ENCODE results near the gene PIK3CG. TPM values are rescaled to one million over a fixed set of nuclear protein-coding genes. Genes with fewer than 3 reads are reported as not detected.

The PIK3CG gene
- total RNA-seq, 1 donor from 2014 or later, result 1.7 TPM

DNA sequence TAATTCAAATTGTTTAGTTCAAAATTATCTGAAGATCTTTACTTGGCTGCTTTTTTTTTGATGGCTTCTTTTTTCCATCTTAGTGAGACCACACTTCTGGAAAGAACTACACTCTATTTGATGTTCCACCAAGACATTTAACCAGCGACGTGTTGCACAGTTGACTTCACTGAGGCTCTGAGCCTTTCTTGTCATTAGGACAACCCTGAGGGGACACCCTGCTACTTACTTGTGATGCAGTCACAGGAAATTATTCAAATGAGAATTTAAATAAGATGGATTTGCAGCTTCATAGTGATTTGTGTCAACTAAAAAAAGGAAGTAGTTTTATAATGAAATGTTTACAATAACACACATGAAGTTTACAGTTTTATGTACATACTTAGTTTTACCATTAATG lies 25.6 kb upstream of the PIK3CG start:
- TF ChIP-seq, protein P1, sequence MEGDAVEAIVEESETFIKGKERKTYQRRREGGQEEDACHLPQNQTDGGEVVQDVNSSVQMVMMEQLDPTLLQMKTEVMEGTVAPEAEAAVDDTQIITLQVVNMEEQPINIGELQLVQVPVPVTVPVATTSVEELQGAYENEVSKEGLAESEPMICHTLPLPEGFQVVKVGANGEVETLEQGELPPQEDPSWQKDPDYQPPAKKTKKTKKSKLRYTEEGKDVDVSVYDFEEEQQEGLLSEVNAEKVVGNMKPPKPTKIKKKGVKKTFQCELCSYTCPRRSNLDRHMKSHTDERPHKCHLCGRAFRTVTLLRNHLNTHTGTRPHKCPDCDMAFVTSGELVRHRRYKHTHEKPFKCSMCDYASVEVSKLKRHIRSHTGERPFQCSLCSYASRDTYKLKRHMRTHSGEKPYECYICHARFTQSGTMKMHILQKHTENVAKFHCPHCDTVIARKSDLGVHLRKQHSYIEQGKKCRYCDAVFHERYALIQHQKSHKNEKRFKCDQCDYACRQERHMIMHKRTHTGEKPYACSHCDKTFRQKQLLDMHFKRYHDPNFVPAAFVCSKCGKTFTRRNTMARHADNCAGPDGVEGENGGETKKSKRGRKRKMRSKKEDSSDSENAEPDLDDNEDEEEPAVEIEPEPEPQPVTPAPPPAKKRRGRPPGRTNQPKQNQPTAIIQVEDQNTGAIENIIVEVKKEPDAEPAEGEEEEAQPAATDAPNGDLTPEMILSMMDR (IDR thresholded peaks at IDR 0.05; ENCODE audit: borderline replicate concordance), result no peak
- no peaks in the 10 kb centered on the region for H3K36me3 ChIP-seq
- no peak for DNase-seq

DNA sequence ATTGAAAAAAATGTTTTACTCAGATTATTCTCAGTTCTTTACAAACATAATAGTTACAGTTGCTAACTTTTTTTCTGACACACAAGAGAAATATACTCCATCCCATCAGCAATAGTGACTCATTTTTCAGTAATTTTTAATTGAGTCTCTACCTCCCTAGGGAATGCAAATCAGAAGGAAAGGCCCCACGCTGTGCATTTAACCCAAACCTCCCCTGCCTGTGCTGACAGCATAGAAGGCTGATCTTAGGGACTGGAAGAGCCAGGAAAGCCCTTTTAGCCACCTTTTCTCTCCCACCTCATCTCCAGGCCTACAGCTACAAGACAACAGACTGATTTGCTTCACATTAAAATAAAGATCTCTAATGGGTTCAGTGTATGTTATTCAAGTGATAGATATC lies 24.7 kb upstream of the PIK3CG start:
- no peak overlapping the region for H3K4me3 ChIP-seq
- H3K9me3 ChIP-seq (replicated peaks), result no peaks in the 10 kb centered on the region
- no peaks in the 10 kb centered on the region for H3K36me3 ChIP-seq
- TF ChIP-seq, protein P1 (IDR thresholded peaks at IDR 0.05; ENCODE audit: borderline replicate concordance), result no peak
- no peak overlapping the region for H3K27ac ChIP-seq (replicated peaks)
- DNase-seq, result no peak
- peaks cover 5% of the 10 kb centered on the region for H3K27me3 ChIP-seq (ENCODE audit: low read depth)
- H3K4me1 ChIP-seq, result no peaks in the 10 kb centered on the region
- intact Hi-C loops (cut with micrococcal nuclease), result no loop called here

More for the DNA sequence above, 25.6 kb upstream of the PIK3CG start:
- Histone ChIP-seq H3K9me3 (replicated peaks) (no peaks in the 10 kb centered on the region), H3K4me1 (no peaks in the 10 kb centered on the region), H3K27ac (replicated peaks) (no peak overlapping the region), H3K4me3 (no peak overlapping the region), H3K27me3 (ENCODE audit: low read depth) (peaks cover 5% of the 10 kb centered on the region)
- intact Hi-C loops (cut with micrococcal nuclease), result no loop called here

DNA sequence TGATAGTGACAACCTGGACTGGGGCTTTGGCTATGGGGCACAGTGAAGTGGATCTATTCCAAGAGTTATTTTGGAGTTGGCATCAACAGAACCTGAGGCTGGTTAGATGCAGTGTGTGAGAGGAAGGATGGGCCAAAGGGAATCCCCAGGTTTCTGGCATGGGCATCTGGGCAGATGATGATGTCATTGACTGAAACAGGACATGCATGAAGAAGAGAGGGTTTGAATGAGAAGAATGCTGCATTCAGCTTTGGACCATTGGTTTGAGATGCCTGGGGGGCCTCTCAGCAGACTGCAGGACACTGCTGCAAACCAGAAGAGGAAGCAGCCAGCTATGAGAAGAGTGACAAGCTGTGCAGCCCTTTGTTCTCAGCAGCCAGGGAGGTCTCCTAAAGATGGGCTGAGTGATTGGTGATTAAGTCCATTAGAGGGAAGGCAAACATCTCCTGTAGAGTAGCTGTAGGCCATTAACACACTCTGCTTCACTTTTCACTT lies 23.1 kb upstream of the PIK3CG start:
- no peak for DNase-seq
- Histone ChIP-seq H3K9me3 (replicated peaks) (no peaks in the 10 kb centered on the region), H3K4me1 (no peaks in the 10 kb centered on the region), H3K27me3 (ENCODE audit: low read depth) (peaks cover 4% of the 10 kb centered on the region), H3K36me3 (no peaks in the 10 kb centered on the region), H3K4me3 (no peak overlapping the region), H3K27ac (replicated peaks) (no peak overlapping the region)
- TF ChIP-seq, protein P1 (IDR thresholded peaks at IDR 0.05; ENCODE audit: borderline replicate concordance), result no peak
- intact Hi-C loops (cut with micrococcal nuclease), result no loop called here

DNA sequence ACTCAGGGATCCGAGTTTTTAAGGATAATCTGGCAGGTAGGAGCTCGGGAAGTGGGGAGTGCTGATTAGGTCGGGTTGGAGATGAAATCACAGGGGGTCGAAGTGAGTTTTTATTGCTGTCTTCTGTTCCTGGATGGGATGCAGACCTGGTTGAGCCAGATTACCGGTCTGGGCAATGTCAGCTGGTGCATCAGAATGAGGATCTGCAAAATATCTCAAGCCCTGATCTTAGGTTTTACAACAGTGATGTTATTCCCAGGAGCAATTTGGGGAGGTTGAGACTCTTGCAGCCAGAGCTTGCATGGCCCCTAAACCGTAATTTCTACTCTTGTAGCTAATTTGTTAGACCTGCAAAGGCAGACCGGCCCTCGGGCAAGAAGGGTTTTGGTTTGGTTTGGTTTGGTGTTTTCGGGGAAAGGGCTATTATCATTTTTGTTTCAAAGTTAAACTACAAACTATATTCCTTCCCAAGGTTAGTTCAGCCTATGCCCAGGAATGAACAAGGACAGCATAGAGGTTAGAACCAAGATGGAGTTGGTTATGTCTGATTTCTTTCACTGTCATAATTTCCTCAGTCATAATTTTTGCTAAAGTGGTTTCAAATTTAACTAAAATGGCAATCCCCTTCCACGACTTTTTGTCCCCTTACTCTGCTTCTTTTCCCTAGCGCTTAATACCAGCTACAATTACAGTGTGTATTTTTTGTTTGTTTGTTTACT lies 20.6 kb upstream of the PIK3CG start:
- TF ChIP-seq, protein P1 (IDR thresholded peaks at IDR 0.05; ENCODE audit: borderline replicate concordance), result no peak
- no peaks in the 10 kb centered on the region for H3K36me3 ChIP-seq
- intact Hi-C loops (cut with micrococcal nuclease), result no loop called here
- H3K4me3 ChIP-seq, result no peak overlapping the region
- H3K27ac ChIP-seq (replicated peaks), result no peak overlapping the region
- H3K9me3 ChIP-seq (replicated peaks), result no peaks in the 10 kb centered on the region
- H3K27me3 ChIP-seq (ENCODE audit: low read depth), result peaks cover 13% of the 10 kb centered on the region
- DNase-seq, result no peak
- no peaks in the 10 kb centered on the region for H3K4me1 ChIP-seq

DNA sequence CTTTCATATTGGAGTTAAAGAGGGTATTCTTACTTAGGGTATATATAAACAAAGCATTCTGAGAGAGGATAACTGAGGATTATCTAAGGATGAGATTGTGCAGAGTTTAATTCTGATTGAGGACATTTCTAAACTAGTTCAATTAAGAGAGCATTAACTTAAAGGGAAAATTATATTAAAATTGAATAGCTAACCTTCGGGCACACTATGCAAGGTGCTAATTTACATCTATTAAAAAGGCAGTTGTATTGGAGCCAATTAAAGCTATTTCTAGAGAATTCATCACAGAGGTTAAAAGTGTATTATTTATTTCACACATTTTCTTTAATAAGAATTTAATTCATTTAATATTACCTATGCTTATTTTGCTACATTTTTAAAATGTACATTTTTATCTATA lies 17.0 kb upstream of the PIK3CG start:
- intact Hi-C loops (cut with micrococcal nuclease), result no loop called here
- Histone ChIP-seq H3K27me3 (ENCODE audit: low read depth) (peaks cover 13% of the 10 kb centered on the region), H3K36me3 (no peaks in the 10 kb centered on the region), H3K4me3 (no peak overlapping the region), H3K27ac (replicated peaks) (no peak overlapping the region), H3K9me3 (replicated peaks) (no peaks in the 10 kb centered on the region), H3K4me1 (no peaks in the 10 kb centered on the region)
- no peak for DNase-seq
- TF ChIP-seq, protein P1 (IDR thresholded peaks at IDR 0.05; ENCODE audit: borderline replicate concordance), result no peak

Data from left ventricle myocardium inferior (tissue), 1 donor.